ENCODE results near the gene MRPL3.

MRPL3 gene

DNA sequence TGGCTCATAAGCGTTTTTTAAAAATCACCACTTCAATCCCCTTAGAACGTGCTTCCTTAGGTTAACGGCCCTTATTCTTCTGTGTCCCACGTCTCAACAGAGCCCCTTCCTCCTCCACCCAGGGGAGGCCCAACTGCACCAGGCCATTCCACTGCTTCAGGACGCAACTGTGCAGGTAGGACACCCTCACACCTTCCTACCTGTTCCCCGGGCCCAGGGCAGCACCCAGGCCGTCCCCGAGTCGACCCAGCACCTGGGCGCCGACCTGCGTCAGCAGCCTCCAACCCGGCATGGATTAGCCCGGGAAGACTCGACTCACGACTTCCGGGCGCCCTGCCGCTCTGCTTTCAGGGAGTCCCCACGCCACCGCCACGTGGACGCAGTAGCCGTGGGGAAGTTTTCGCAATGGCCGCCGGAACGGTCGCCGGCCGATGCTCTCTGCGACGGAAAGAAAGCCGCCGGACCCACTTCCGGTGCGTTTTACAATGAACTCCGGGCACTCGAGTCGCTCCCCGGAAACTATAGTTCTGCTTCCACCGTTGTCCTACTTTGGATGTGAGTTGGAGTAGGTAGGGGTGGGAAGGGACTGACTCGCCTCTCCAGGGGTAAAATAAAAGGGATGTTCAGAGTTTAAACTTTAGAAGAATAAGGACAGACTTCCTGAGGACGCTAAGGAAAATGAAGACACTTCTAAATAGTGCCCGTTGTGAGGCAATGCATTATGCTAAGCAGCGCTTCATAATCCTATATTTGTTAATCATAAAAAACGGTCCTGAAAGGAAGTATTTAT is at the start of gene MRPL3:
Gene MRPL3, minus strand, starts transcription at position 442 of the 790 bp plus-strand sequence. Its CDS starts 150 bp downstream, at position 292.
- peak; percentile 77 to 79 for DNase-seq

- DNase-seq: no peak
These were observed 49.0 kb upstream of the MRPL3 start for GRCh38 chr3:131551761-131552160.

GRCh38 chr3:131550562-131551465 is 48.0 kb upstream of the MRPL3 start:
- DNase-seq: no peak

- DNase-seq: no peak
These were observed 46.6 kb upstream of the MRPL3 start for GRCh38 chr3:131549340-131549739.

GRCh38 chr3:131547585-131547984 is 44.8 kb upstream of the MRPL3 start:
- DNase-seq: no peak

DNA sequence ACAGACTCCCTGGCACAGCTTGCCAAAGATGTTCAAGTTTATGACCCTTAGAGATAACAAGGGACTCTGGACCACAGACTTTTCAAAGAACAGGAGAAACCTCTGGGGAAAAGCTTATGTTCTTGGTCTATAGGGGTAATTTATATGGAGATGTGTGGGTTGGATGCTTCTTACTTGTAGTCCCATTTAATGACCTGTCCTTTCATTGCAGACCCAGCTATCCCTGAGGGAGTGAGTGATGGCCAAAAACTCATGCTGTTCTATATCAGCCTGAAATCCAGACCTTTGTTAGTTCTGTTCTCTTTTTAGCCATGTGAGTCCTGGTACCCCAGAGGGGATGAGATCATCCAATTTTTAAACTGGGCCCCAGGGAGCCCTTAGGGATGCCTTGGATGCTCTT is 43.7 kb upstream of the MRPL3 start:
- no peak for DNase-seq

- DNase-seq: no peak
These were observed 41.8 kb upstream of the MRPL3 start for GRCh38 chr3:131544557-131544956.

GRCh38 chr3:131543714-131544113 is 40.9 kb upstream of the MRPL3 start:
- DNase-seq: no peak

DNA sequence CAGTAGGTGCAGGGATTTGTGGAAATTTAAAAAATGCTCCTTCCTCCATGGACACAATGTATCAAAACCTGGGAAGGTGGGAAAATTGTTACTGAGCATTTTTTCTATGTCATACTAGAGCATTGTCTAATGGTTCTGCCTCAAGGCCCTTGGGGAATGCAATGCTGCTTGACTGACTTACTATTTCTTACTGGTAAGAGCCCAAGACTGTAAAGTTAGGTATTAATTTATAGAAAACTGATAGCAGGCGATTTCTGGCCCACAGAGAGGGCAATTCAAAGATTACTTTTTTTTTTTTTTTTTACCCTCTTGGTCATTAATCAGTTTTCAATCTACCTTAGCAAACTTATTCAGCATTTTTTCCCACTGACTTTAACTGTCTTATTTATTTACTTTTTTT is 38.5 kb upstream of the MRPL3 start:
- no peak for DNase-seq

DNA sequence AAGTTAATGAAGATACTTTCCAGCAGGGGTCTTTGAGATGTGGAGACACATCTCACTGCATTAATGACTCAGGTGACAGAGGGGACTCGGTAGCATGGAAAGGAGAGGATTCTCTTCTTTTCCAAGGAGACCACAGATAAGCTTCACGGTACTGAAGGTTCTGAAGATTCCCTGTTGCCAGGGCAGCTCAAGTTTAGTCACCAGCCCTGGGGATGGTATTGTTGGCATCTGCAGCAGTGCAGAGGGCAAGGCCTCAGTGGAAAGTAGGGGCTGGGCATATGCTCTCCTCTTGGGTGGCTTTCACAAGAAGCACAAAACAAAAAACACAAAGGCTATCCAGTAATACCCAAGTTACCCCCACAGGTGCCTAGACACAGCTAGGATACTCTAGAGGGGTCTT is 38.0 kb upstream of the MRPL3 start:
- no peak for DNase-seq

DNA sequence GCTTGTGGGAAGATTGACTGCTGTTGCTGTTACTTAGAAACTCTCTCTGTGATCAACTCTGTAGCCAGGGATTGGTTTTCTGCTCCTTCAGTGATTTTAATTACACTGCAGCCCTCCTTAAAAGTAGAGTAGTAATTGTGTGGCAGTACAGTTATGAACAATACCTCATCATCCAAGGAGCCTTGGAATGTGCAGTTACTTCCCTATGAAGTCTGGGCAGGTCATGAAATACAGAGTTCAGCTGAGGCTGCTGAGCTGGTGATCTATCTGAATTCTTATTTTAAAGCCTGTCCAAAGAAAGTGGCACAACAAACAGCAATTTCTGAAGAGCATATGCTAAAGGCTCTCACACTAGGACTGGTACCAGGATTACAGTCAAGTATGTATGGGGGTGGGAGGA is 37.4 kb upstream of the MRPL3 start:
- no peak for DNase-seq

DNA sequence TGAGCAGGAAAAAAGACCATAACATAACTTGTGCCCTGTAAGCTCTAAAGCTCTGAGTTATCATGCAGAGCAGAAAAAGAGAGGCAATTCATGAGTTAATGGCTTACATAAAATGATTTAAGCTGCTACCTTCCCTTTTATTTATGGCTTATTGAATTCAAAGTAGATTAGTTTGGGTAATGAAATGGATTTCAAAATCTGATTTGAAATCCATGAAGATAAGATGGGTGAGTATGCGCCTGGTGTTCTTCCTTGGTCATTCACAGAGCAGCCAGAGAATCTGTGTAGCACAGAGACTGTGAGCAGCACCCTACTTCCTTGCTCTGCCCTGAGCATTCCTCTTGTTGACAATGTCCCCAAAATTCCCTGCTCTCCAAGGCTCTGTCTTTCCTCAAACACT is 36.2 kb upstream of the MRPL3 start:
- DNase-seq: no peak

DNA sequence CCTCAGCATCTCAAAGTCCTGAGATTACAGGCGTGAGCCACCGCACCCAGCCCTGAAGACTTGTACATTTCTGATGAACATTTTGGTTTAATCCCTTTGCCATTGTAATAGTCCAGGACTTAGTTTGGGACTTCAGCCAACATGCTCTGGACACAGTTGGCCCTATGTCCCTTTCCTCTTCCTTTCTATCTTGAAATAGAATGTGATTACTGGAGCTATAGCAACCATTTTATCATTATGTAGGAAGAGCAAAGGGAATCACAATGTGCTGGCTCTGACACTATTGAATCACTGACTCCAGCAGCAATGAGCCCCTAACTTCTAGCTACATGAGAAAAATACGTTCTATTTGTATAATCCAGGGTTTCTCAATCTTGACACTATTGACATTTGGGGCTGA is 34.8 kb upstream of the MRPL3 start:
- no peak for DNase-seq

DNA sequence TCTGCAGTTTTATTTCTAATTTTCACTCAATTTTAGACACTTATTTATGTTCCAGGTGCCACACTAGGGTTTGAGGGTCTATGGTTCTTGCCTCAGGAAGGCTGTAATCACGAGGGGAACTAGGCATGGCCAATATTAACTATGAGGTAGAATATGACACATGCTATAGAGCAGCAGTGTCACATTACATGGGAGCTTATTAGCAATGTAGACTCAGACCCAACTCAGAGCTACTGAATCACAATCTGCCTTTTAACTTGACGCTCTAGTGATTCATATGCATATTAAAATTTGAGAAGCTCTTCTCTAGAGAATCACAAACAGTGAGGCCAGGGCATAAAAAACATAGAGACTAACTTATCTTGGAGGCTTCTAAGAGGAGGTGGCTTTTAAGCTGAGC is 32.8 kb upstream of the MRPL3 start:
- DNase-seq: no peak

DNA sequence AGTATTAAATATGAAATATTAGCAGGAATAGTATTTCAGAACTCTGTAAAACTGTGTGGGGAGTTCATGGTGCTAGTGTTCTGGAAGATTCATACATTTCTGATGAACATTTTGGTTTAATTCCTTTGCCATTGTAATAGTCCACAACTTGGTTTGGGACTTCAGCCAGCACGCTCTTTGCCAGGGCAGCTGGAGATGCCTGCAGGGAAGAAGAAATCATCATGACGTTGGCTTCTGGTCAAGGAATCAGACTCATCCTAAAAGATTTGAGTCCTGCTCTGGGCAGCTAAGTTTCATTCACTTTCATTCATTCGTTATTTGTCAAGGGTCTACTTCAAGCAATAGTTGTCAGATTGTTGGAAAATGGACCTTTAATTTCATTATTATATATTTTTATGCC is 32.4 kb upstream of the MRPL3 start:
- no peak for DNase-seq

- no peak for DNase-seq
These were observed 29.9 kb upstream of the MRPL3 start for GRCh38 chr3:131532645-131533044.

- no peak for DNase-seq
These were observed 28.1 kb upstream of the MRPL3 start for GRCh38 chr3:131530843-131531242.

DNA sequence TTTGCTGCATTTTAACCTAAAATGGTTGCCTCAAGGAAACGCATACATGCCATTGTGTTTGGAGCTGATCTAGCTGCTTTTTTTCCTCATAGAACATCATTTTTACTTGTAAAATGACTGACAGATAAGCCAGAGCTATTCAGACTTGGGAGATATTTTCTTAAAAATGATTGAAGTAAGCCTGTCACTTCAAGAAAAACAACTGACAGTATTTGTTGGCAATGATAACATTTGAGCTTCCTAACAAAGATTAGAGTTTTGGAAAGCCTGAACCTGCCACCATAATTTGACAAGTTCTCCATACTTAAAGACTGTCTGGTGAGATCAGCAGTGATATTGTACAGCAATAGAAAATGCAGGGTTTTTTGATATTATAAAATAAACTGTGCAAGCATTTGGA is 27.6 kb upstream of the MRPL3 start:
- DNase-seq: no peak

DNA sequence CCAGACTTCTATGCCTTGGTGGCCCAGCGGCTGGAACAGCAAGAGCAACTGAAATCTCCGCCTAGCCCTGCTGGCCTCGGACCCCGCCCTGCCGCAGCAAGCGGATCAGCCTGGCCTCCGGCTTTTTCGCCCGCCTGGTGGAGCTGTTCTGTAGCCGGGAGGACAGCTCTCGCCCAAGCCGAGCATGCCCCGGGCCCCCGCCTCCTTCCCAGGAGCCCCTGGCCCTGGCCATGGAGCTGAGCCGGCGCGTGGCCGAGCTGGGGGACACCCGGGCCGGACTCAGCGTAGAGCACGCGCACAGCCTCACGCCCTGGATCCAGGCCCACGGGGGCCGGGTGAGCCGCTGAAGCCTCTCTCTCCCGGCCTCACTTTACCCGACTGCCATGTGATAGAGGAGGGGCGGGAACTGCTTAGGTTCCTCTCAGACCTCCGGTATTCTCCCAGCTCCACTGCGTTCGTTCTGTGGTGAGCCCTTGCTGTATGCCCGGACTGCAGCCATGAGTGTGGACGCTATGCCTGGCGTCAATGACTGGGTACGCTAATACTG is 24.1 kb upstream of the MRPL3 start:
- no peak for DNase-seq

- DNase-seq: no peak
These were observed 15.9 kb upstream of the MRPL3 start for GRCh38 chr3:131518680-131519079.

DNA sequence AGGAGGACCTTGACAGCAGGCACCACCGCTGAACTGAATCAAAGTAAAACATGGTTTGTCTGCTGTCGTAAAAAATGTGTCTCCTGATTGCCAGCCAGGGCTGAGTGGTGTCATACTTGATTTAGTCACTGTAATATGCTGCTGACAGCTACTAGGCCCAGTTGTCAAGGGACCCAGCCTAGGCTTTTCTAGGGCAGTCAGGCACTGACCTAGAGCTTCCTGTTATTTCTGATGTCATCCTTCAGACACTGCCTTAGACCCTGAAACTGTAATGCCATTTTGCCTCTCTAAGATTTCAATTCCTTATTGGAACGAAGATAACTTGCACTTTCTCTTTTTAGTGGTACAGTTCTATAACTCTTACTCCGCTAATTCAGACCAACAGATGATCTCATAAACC is 2.6 kb upstream of the MRPL3 start:
- no peak for DNase-seq

- DNase-seq: no peak
These were observed 507 bp upstream of the MRPL3 start for GRCh38 chr3:131503320-131503635.

DNA sequence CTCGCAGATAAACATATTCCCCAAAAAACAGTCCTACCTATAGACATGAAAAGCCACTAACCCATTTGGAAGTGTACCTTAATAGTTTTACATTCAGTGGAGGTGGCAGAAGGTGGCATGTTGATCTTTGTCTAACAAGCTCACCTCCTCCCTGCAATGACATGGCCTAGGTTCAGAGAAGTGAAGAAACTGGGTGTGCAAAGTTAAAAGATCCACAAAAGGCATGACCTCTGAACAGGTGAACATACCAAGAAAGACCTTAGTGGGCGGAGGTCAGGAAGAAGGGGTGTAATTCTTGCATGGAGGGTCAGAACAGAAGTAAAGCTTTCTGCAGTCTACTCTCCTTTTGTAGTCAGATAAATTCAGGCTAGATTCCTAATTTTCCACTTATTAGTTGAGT is 822 bp downstream of the MRPL3 start:
- DNase-seq: no peak

GRCh38 chr3:131494706-131495105 is 8.1 kb downstream of the MRPL3 start:
- DNase-seq: no peak
